Karpas-422 (cell line): ENCODE measurements around the gene CACNA1I. TPM values are rescaled to one million over a fixed set of nuclear protein-coding genes. Genes with fewer than 3 reads are reported as not detected.
"Not testable (repeated sequence)": the region's sequence is repeated elsewhere in the genome, so short reads cannot be mapped to it uniquely, and the experiment has no call there.

Source experiments
- DNase-seq: peaks from one replicate; pipeline ENCODE4 v3.0.0-alpha.2; 2015
- H2AFZ ChIP-seq: fragments of 200-600 bp; sonication (generic); 2 replicates; pipeline ENCODE4 v1.6.1; 2014; ENCODE audit warnings: antibody characterized with exemption, low read length, mixed read lengths
- H3K27ac ChIP-seq: fragments of 200-600 bp; sonication (generic); 2 replicates; pipeline ENCODE4 v1.5.1; 2014; ENCODE audit warnings: mild to moderate bottlenecking, low read length, moderate library complexity
- H3K27me3 ChIP-seq: fragments of 200-600 bp; sonication (generic); 2 replicates; pipeline ENCODE4 v1.6.1; 2014; ENCODE audit warnings: low read length, mixed read lengths
- H3K36me3 ChIP-seq: fragments of 200-600 bp; sonication (generic); 2 replicates; pipeline ENCODE4 v1.6.1; 2014; ENCODE audit warnings: low read length, mixed read lengths; ENCODE audit not compliant: insufficient read depth
- H3K4me1 ChIP-seq: fragments of 200-600 bp; sonication (generic); 2 replicates; pipeline ENCODE4 v1.6.1; 2014; ENCODE audit warnings: mild to moderate bottlenecking, low read length, mixed read lengths
- H3K4me2 ChIP-seq: fragments of 200-600 bp; sonication (generic); 2 replicates; pipeline ENCODE4 v1.6.1; 2014; ENCODE audit warnings: low read length, low read depth, mild to moderate bottlenecking; ENCODE audit not compliant: poor library complexity, severe bottlenecking
- H3K4me3 ChIP-seq: fragments of 200-600 bp; sonication (generic); 2 replicates; pipeline ENCODE4 v1.5.1; 2014; ENCODE audit warnings: mild to moderate bottlenecking, antibody characterized with exemption, low read length, mixed read lengths
- H3K79me2 ChIP-seq: fragments of 200-600 bp; sonication (generic); 2 replicates; pipeline ENCODE4 v1.6.1; 2014; ENCODE audit warnings: mild to moderate bottlenecking, low read length, mixed read lengths
- H3K9ac ChIP-seq: fragments of 200-600 bp; sonication (generic); 2 replicates; pipeline ENCODE4 v1.6.0; 2014; ENCODE audit warnings: low read length
- H3K9me2 ChIP-seq: fragments of 200-600 bp; sonication (generic), shearing (Covaris generic); replicated peaks from 2 replicates; pipeline ENCODE4 v1.6.0; 2014; ENCODE audit warnings: mild to moderate bottlenecking, low read length, moderate library complexity; ENCODE audit not compliant: insufficient read depth
- H3K9me3 ChIP-seq: fragments of 300-700, 200-600 bp; sonication (generic); 2 replicates; pipeline ENCODE4 v1.6.1; 2014; ENCODE audit warnings: low read length, mixed read lengths
- H4K20me1 ChIP-seq: fragments of 200-600 bp; sonication (generic); 2 replicates; pipeline ENCODE4 v1.6.1; 2014; ENCODE audit warnings: mild to moderate bottlenecking, antibody characterized with exemption, low read length, low read depth; ENCODE audit not compliant: insufficient read depth
- total RNA-seq: library from RNA; depleted of rRNA; stranded (reverse); fragments of >200 nt; shearing (Covaris generic); gene quantifications from 2 replicates; pipeline ENCODE4 v1.2.3, GENCODE V29; 2014; ENCODE audit warnings: low replicate concordance; rRNA removed

The CACNA1I gene
- total RNA-seq, 1 experiment from 2014 or later: not detected

DNA sequence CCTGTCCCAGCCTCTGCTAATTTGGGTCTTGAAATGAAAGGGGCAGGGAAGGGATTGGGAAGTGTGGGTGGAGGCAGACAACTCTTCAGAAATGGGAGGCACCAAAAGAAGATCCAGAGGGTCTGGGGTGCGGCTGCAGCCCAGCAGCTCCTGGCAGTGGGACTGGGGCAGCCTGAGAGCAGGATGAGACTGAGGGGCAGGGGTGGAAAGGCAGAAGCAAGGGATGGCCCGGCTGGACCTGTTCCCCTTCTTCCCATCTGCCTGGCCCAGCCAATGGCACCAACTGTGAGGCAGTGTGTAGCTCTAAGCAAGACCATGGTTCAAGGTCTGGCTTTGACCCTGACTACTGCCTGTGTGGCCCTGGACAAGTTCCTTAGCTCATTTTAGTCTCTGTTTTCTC lies 162.6 kb downstream of the CACNA1I start:
- no peaks in the 10 kb centered on the region for H3K27me3 ChIP-seq
- H3K9me2 ChIP-seq: no peaks in the 10 kb centered on the region
- H3K79me2 ChIP-seq: no peaks in the 10 kb centered on the region
- H3K36me3 ChIP-seq: no peaks in the 10 kb centered on the region
- no peaks in the 10 kb centered on the region for H3K4me1 ChIP-seq
- H3K9ac ChIP-seq: no peak overlapping the region
- H3K4me2 ChIP-seq: no peak overlapping the region
- H3K4me3 ChIP-seq: no peak overlapping the region
- H4K20me1 ChIP-seq: no peaks in the 10 kb centered on the region
- H3K9me3 ChIP-seq: no peaks in the 10 kb centered on the region
- DNase-seq: no peak
- H2AFZ ChIP-seq: no peak overlapping the region
- no peak overlapping the region for H3K27ac ChIP-seq

DNA sequence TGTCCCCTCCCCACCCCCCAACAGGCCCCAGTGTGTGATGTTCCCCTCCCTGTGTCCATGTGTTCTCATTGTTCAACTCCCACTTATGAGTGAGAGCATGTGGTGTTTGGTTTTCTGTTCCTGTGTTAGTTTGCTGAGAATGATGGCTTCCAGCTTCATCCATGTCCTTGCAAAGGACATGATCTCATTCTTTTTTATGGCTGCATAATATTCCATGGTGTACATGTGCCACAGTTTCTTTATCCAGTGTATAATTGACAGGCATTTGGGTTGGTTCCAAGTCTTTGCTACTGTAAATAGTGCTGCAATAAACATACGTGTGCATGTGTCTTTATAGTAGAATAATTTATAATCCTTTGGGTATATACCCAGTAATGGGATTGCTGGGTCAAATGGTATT lies 163.5 kb downstream of the CACNA1I start:
- H3K4me3 ChIP-seq, H3K27ac ChIP-seq, H3K9me2 ChIP-seq, DNase-seq, H3K79me2 ChIP-seq, H3K9me3 ChIP-seq, H2AFZ ChIP-seq, H3K27me3 ChIP-seq, H3K36me3 ChIP-seq, H3K4me2 ChIP-seq, H3K4me1 ChIP-seq, H4K20me1 ChIP-seq, H3K9ac ChIP-seq: not testable (repeated sequence)

DNA sequence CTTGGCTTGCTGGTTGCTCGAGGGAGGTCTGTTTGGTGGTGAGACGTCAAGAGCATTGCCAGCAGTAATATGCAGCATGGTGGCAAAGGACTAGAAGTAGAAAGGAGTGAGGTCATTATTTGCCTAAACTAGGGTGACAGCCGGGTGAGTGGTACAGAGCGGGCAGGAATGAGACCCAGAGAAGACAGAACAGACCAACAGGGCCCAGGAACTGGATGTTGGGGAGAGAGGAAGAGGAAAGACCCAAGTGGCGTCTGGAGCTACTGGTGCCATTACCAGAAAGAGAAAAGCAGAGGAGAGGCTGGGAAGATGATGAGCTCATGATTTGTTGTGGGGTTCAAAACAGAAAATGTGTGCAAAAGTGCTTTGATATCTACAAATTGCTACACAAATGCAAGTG lies 164.3 kb downstream of the CACNA1I start:
- H3K79me2 ChIP-seq: no peaks in the 10 kb centered on the region
- H3K36me3 ChIP-seq: no peaks in the 10 kb centered on the region
- no peaks in the 10 kb centered on the region for H3K9me2 ChIP-seq
- no peak for DNase-seq
- no peaks in the 10 kb centered on the region for H3K27me3 ChIP-seq
- no peak overlapping the region for H3K4me3 ChIP-seq
- H3K9me3 ChIP-seq: no peaks in the 10 kb centered on the region
- H2AFZ ChIP-seq: no peak overlapping the region
- H3K4me2 ChIP-seq: no peak overlapping the region
- H3K9ac ChIP-seq: no peak overlapping the region
- no peaks in the 10 kb centered on the region for H3K4me1 ChIP-seq
- H3K27ac ChIP-seq: no peak overlapping the region
- H4K20me1 ChIP-seq: no peaks in the 10 kb centered on the region

DNA sequence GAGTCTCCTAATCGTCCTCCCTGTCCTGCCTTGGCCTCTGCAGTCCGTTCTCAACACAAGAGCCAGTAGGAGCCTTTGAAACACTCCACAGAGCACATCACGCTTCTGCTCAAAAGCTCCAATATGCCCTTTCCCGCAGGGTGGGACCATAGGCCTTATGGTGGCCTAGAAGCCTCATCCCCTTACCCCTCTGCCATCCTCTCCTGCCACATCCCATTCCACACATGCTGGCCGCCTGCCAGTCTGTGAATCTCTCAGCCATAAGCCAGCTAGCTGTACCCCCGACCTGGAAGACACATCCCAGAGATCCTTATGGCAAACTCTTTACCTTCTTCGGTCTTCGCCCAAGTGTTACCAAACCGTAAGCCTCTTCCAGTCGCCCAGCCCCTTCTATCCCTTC lies 165.2 kb downstream of the CACNA1I start:
- Histone ChIP-seq H3K4me1 (no peaks in the 10 kb centered on the region), H3K9me3 (no peaks in the 10 kb centered on the region), H4K20me1 (no peaks in the 10 kb centered on the region), H3K4me2 (no peak overlapping the region), H3K36me3 (no peaks in the 10 kb centered on the region), H3K9ac (no peak overlapping the region), H2AFZ (no peak overlapping the region), H3K27me3 (no peaks in the 10 kb centered on the region), H3K9me2 (no peaks in the 10 kb centered on the region), H3K79me2 (no peaks in the 10 kb centered on the region), H3K4me3 (no peak overlapping the region), H3K27ac (no peak overlapping the region)
- no peak for DNase-seq

DNA sequence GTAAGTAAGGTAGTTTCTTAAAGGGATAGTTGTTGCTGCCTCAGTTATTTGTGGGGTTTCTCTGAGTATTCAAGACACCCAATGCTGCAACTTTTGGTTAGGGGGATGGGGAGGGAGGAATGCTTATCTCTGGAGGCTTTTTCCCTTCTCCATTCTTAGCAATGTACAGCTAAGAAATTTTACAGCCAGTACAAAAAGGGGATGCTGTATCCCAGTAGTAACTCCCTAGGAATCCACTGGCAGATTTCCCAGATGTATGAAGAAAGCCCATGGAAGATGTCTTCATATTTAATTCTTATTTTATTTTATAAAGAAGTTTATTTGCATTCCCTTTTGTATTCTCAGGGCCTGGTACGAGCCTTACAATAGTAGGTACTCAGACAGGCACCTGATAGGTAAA lies 168.2 kb downstream of the CACNA1I start:
- no peaks in the 10 kb centered on the region for H3K4me1 ChIP-seq
- DNase-seq: no peak
- H3K4me3 ChIP-seq: no peak overlapping the region
- H4K20me1 ChIP-seq: no peaks in the 10 kb centered on the region
- H2AFZ ChIP-seq: no peak overlapping the region
- no peak overlapping the region for H3K4me2 ChIP-seq
- no peak overlapping the region for H3K27ac ChIP-seq
- no peaks in the 10 kb centered on the region for H3K79me2 ChIP-seq
- no peaks in the 10 kb centered on the region; the same call in 1 of the 2 replicates for H3K27me3 ChIP-seq
- no peaks in the 10 kb centered on the region for H3K9me2 ChIP-seq
- no peaks in the 10 kb centered on the region for H3K36me3 ChIP-seq
- no peak overlapping the region for H3K9ac ChIP-seq
- H3K9me3 ChIP-seq: no peaks in the 10 kb centered on the region

Other genes with a start within 250 kb of the CACNA1I start
- gene SYNGR1, start 220.8 kb upstream of the CACNA1I start, total RNA-seq: 37.2 and 47.7 TPM in 2 replicates
- 11.0 and 15.9 TPM in 2 replicates for gene TAB1, start 171.0 kb upstream of the CACNA1I start, total RNA-seq
- 34.8 and 52.7 TPM in 2 replicates for gene MGAT3, start 113.7 kb upstream of the CACNA1I start, total RNA-seq
- 23.2 and 25.0 TPM in 2 replicates for gene MIEF1, start 68.5 kb upstream of the CACNA1I start, total RNA-seq
- gene ATF4, start 50.2 kb upstream of the CACNA1I start, total RNA-seq: 543 and 666 TPM in 2 replicates
- gene RPS19BP1, start 38.0 kb upstream of the CACNA1I start, total RNA-seq: 91.1 and 198 TPM in 2 replicates